H7 (cell line): Measurements from ENCODE around the gene LPAR2. TPM values are rescaled to one million over a fixed set of nuclear protein-coding genes. Genes with fewer than 3 reads are reported as not detected.
"Not testable (repeated sequence)": the region's sequence is repeated elsewhere in the genome, so short reads cannot be mapped to it uniquely, and the experiment has no call there.

Source experiments
- DNase-seq: peaks from one replicate; pipeline ENCODE4 v3.0.0; 2012
- H3K27me3 ChIP-seq: 2 replicates; pipeline ENCODE4 v1.6.0; 2011; ENCODE audit warnings: mild to moderate bottlenecking, low read length; ENCODE audit not compliant: control insufficient read depth, insufficient read depth
- H3K36me3 ChIP-seq: replicated peaks from 2 replicates; pipeline ENCODE4 v1.5.1; 2011; ENCODE audit warnings: low read length; ENCODE audit not compliant: control insufficient read depth, insufficient read depth
- H3K4me3 ChIP-seq: 2 replicates; pipeline ENCODE4 v1.5.1; 2011; ENCODE audit warnings: low read depth, mild to moderate bottlenecking, control low read depth, low read length, moderate library complexity; ENCODE audit not compliant: insufficient read depth
- total RNA-seq: library from RNA; depleted of rRNA; stranded (reverse); fragments of >200 nt; shearing (Covaris generic); gene quantifications from 2 replicates; pipeline ENCODE4 v1.2.3, GENCODE V29; 2014

Gene LPAR2
- total RNA-seq, 1 experiment from 2014 or later = 44.0 TPM

DNA sequence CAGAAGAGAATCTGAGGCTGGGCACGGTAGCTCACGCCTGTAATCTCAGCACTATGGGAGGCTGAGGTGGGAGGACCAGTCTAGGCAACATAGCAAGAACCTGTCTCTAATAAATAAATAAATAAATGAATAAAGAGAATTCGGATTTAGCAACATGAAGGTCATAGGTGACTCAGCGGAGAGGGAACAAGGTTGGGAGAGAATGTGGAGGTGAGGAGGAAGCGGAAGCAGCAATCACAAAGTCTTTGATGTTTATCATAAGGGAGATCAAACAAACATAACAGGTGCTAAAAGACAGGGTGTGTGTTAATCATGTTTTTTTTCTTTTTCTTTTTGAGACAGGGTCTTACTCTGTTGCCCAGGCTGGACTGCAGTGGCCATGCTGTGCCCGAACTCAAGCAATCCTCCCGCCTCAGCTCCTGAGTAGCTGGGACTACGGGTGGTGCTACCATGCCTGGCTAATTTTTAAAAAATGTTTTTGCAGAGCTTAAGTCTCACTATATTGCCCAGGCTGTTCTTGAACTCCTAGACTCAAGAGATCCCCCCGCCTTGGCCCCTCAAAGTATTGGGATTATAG is 25.8 kb downstream of the LPAR2 start:
- H3K4me3 ChIP-seq = no peak overlapping the region
- no peaks in the 10 kb centered on the region for H3K27me3 ChIP-seq
- no peak for DNase-seq
- no peaks in the 10 kb centered on the region for H3K36me3 ChIP-seq

DNA sequence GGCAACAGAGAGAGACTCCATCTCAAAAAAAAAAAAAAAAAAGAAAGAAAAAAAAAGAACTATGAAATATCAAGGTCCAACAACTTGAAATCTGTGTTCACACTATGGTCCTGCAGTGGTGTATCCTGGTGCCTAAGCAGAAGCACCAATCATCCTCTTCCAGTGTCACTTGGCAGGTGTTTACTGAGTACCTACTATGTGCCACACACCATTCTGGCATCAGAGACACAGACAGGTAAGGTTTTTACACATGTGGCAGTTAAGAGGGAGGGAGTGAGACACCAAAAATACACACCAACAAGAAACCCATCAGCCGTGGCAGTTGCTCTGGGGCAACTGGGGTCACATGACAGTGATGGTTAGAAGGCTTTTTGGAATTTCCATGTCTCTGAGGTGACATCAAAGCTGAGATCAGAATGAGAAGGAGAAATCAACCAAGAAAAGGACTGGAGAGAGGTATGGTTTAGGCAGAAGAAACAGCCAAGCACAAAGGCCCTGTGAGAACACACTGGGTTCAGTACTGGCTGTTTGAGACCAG is 27.2 kb downstream of the LPAR2 start:
- no peak for DNase-seq
- no peak overlapping the region for H3K4me3 ChIP-seq
- H3K27me3 ChIP-seq = no peaks in the 10 kb centered on the region
- no peaks in the 10 kb centered on the region for H3K36me3 ChIP-seq

DNA sequence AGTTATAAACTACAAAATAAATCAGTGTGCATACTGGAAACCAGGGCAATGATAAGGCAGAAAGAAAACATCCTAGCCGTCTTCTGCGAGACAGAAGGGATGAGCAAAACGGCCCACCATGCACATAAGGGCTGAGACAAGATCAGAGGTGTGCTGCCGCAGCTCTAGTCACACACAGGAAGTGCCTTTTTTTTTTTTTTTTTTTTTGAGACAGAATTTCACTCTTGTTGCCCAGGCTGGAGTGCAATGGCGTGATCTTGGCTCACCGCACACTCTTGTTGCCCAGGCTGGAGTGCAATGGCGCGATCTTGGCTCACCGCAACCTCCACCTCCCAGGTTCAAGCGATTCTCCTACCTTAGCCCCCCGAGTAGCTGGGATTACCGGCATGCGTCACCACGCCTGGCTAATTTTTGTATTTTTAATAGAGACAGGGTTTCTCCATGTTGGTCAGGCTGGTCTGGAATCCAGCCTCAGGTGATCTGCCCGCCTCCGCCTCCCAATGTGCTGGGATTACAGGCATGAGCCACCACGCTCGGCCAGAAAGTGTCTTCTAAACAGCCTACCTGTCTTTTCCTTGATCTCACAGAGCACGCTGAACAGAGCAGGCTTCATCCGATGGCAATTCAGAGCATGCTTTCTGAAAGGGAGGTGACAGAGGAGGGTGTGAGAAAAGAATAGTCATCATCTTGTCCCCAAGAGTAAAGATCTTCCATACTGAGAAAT is 29.1 kb downstream of the LPAR2 start:
- DNase-seq, H3K36me3 ChIP-seq, H3K4me3 ChIP-seq, H3K27me3 ChIP-seq: not testable (repeated sequence)

DNA sequence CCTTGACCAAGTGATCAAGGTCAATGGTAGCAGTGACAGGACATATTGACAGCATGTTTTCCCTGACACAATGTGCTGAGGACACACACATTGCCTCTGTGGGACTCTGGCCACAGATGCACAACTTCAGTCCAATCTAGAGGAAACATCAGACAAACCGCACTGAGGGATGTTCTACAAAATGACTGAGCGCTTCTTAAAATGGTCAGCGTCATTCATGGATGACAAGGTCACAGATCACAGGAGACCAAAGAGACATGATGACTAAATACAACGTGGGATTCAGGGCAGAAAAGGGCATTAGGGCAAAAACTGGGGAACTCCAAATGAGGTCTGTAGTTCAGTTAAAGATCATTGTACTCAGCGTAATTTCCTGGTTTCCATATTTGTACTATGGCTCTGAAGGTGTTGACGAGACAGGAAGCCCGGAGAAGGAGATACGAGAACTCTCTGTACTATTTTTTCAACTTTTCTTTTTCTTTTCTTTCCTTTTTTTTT is 30.2 kb downstream of the LPAR2 start:
- H3K27me3 ChIP-seq = no peaks in the 10 kb centered on the region
- no peak for DNase-seq
- H3K4me3 ChIP-seq = no peak overlapping the region
- H3K36me3 ChIP-seq = no peaks in the 10 kb centered on the region

DNA sequence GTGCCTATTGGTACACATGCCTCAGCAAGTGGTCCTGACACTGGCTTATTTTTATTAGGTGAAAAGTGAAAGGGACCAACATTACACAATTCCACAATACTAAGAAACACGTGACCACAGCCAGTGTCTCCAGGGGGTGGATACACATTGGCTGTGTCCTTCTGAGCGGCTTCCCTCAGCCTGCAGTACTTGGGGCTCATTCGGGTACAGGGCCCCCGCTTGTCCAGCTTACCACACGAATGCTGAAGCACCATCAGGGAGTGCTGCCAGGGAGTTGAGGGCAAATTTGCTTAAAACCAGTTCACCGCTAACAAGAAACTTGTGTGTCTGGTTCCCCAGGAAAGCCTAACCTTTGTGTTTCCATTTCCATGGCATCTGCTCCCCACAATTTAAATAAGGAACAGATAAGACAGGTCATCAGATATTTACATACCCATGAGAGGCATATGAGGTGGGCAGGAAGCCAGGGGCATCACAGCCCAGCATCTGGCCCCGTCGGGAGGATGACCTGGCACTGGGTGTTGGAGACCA is 32.8 kb downstream of the LPAR2 start:
- H3K36me3 ChIP-seq = no peaks in the 10 kb centered on the region
- no peak overlapping the region for H3K4me3 ChIP-seq
- no peaks in the 10 kb centered on the region for H3K27me3 ChIP-seq
- DNase-seq = no peak

DNA sequence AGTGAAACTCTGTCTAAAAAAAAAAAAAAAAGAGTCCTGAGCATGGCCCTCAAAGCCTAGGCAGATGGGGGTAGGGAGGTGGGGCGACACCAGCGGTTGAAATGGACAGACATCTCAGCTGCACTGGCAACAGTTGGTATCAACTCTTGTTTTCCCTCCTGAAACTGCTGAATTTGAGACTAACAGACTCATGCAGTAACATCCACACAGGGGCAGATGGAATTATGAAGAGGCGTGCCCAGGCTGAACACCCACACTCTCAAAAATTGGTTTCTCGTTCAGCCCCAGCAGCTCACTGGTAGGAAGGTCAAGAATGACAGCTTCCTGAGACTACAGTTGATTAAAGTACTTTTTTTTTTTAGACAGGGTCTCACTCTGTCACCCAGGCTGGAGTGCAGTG is 33.6 kb downstream of the LPAR2 start:
- no peak for DNase-seq
- Histone ChIP-seq H3K36me3 (no peaks in the 10 kb centered on the region), H3K27me3 (no peaks in the 10 kb centered on the region), H3K4me3 (no peak overlapping the region)

DNA sequence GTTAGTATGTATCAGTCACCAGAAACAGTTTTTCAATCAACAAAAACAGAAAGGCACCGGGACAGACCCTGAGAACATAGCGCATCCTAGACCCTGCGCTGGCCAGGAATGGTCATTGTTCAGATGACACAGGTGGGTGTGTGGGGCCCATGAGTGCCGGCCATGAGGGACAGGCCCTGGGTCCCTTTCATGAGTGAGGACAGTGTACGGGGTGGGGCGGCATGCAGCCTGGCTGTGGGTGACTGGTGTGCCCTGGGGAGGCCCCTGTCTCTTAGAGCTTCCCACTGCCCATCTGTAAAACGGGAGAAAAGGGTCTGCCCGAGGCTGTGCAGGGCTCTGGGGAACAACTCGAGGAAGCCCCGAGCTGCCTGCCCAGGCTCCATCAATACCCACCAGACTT is 35.3 kb downstream of the LPAR2 start:
- Histone ChIP-seq H3K27me3 (no peaks in the 10 kb centered on the region), H3K36me3 (no peaks in the 10 kb centered on the region), H3K4me3 (no peak overlapping the region)
- DNase-seq = no peak

DNA sequence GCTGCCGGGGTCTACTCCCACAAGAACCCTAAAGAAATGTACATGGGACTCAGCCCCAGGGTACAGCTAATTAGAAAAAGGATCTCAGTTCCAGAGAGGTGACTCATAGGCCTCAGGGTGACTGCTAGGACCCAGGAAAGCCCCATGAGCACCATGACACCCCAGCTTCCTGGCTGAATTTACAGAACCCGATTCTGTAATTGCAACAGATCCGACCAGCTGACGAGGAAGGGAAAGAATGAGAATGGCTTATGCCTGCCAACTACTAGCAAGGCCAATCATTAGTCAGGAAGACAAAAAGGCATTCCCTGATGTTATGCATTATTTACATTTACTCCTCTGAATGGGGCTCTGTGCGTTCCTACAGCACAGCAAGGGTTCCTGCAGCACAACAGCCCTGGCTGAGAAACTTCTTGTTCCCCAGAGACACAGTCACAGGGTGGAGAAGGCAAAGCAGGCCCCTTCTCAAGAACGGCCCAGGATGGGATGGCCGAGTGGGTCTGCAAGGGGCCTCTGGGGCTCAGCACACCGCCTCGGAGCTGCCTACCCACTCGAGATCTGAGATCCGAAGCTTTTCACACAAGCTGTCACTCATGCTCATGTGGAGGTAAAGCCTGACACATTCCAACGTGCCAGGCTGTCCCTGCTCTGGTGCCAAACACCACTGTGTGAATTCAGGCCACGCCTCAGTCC is 36.7 kb downstream of the LPAR2 start:
- no peaks in the 10 kb centered on the region for H3K36me3 ChIP-seq
- peak; percentile 73 for DNase-seq
- H3K27me3 ChIP-seq = no peaks in the 10 kb centered on the region
- H3K4me3 ChIP-seq = no peak overlapping the region

DNA sequence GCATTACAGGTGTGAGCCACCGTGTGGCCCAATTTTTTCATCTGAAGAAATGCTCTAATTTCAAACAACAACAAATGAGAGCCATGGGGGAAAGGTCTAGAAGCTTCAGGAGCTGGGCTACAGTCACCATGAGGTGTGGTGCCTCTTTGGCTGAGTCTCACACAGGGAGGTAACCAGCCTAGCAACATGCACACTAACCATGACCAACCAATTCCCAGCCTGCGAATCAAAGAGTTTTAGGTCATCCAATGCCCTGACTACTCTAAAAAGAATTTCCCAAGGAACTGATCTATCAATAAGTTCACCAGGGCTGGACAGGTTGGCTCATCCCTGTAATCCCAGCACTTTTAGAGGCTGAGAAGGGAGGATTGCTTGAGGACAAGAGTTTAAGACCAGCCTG is 39.5 kb downstream of the LPAR2 start:
- Histone ChIP-seq H3K27me3 (no peaks in the 10 kb centered on the region), H3K4me3 (no peak overlapping the region), H3K36me3 (no peaks in the 10 kb centered on the region)
- DNase-seq = no peak

DNA sequence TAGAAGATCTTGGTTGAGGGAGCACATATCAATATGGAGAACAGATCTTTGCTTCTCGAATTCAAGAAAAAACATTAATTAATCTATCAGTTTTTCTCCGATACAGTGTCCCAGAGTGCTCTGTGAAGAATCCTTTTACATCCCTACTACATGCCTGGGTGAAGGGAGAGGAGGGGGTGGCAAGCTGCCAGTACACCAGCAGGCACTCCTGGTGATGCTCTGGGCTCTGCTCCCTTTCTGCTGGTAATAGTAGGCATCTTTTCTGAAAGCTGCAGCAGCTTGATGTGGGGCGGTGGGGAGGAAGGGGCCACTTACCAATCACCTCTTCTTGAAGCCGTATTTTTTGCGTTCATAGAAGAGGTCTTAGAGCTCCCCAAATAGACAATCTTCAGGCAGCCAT is 40.2 kb downstream of the LPAR2 start:
- H3K27me3 ChIP-seq = no peaks in the 10 kb centered on the region

DNA sequence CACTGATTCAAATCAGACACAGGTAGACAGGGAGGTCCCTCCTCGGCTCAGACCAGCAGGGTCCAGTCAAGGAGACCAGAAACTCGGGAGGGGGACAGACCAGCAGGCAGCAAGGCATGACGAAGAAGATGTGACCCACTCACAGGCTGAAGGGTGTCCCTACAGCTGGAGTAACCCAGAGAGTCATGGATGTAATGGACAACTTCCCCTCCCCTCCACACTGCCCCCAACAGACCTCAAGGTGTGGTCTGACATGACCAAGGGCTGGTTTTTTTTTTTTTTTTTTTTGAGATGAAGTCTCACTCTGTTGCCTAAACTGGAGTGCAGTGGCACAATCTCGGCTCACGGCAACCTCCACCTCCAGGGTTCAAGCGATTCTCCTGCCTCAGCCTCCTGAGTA is 43.7 kb downstream of the LPAR2 start:
- DNase-seq = no peak
- no peak overlapping the region for H3K4me3 ChIP-seq
- no peaks in the 10 kb centered on the region for H3K36me3 ChIP-seq
- no peaks in the 10 kb centered on the region for H3K27me3 ChIP-seq

More for the DNA sequence above, 40.2 kb downstream of the LPAR2 start:
- Histone ChIP-seq H3K4me3 (no peak overlapping the region), H3K36me3 (no peaks in the 10 kb centered on the region)
- DNase-seq = no peak

DNA sequence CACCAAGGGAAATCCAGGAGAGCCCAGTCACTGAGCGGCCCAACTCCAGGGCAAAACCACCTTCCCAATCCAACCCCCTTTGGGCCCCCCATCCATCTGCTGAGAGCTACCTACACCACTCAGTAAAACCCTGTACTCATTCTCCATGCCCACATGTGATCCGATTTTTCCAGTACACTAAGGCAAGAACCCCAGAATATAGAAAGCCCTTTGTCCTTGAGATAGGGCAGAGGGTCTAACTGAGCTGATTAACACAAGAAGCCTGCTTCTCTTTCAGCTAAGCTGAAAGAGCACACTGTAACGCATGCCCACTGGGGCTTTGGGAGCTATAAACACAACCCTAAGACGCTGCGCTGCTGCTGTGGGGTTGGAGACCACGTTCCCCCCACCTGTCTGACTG is 45.5 kb downstream of the LPAR2 start:
- Histone ChIP-seq H3K36me3 (no peaks in the 10 kb centered on the region), H3K27me3 (no peaks in the 10 kb centered on the region), H3K4me3 (no peak overlapping the region)
- DNase-seq = no peak

DNA sequence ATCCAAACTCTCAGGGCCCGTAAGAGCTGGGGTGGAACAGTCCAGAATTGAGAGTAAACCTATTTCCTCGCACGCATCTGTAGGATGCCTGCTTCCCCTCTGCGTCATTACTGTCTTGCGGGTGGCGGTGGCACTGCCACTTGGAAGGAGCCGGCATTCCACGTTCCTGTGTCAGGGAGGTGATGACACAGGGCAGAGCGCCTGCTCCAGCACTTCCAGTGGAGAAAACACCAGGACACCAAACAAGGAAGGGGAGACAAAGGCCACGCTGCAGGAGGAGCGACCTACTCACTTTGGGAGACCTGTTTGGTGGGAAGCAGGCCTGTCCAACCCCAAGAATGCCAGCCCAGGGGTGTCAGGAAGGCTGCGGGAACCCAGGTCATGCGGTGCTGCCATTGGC is 46.6 kb downstream of the LPAR2 start:
- DNase-seq = no peak
- no peak overlapping the region for H3K4me3 ChIP-seq
- no peaks in the 10 kb centered on the region for H3K36me3 ChIP-seq
- H3K27me3 ChIP-seq = no peaks in the 10 kb centered on the region

DNA sequence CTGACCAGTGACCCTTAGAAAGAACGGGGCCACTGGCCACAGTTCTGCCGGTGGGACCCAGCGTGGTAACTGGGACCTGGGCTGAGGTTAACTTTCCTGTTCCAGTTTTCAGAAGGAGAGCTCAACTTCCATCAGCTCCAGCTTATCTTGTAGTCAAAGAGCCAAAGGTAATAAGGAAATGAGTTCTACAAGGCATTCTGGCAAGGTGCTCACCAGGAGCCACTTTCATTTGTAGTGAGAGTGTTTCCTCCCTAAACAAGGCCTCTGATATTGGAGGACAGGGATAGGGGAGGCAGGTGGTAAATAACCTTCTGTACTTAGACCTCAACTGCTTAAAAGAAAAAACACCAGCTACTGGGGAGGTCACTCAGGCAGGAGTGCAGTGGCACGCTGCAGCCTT is 47.6 kb downstream of the LPAR2 start:
- no peaks in the 10 kb centered on the region for H3K36me3 ChIP-seq
- no peaks in the 10 kb centered on the region for H3K27me3 ChIP-seq
- no peak overlapping the region for H3K4me3 ChIP-seq
- no peak for DNase-seq
